Measurements from ENCODE around the gene SRGAP3. TPM values are rescaled to one million over a fixed set of nuclear protein-coding genes. Genes with fewer than 3 reads are reported as not detected.

Gene SRGAP3
- total and polyA plus RNA-seq, 7 donors, result 0.69 to 7.7 (median 5.8) TPM

DNA sequence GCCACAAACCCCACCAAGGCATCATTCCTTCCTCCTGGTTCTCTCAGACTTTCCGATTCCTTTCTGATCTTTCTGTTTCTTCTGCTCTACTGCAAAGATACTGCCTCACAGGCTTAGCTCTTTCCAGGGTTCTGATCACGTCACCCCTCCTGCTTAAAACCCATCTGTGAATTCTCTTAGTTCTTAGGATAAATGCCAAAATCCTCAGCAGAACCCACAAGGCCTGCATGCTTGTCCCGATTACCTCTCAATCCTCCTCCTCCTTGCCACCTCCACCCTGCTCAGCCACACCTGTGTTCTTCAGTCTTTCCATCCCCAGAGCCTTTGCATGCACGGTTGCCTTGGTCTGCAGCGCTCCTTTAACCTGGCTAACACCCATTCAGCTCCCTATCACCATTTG is 84.0 kb downstream of the SRGAP3 start:
- TF ChIP-seq POLR2A (IDR thresholded peaks at IDR 0.05) (no peak), POLR2AphosphoS5 (IDR thresholded peaks at IDR 0.05) (no peak), EP300 (IDR thresholded peaks at IDR 0.05) (no peak)
- TF ChIP-seq, protein P1, sequence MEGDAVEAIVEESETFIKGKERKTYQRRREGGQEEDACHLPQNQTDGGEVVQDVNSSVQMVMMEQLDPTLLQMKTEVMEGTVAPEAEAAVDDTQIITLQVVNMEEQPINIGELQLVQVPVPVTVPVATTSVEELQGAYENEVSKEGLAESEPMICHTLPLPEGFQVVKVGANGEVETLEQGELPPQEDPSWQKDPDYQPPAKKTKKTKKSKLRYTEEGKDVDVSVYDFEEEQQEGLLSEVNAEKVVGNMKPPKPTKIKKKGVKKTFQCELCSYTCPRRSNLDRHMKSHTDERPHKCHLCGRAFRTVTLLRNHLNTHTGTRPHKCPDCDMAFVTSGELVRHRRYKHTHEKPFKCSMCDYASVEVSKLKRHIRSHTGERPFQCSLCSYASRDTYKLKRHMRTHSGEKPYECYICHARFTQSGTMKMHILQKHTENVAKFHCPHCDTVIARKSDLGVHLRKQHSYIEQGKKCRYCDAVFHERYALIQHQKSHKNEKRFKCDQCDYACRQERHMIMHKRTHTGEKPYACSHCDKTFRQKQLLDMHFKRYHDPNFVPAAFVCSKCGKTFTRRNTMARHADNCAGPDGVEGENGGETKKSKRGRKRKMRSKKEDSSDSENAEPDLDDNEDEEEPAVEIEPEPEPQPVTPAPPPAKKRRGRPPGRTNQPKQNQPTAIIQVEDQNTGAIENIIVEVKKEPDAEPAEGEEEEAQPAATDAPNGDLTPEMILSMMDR (IDR thresholded peaks at IDR 0.05), result no peak
- intact Hi-C loops (cut with DNase I), result no loop called here
- H3K9me3 ChIP-seq, result no peaks in the 10 kb centered on the region

GRCh38 chr3:9163289-9163688 is 86.2 kb downstream of the SRGAP3 start:
- intact Hi-C loops (cut with DNase I), result no loop called here
- H3K4me3 ChIP-seq, result no peak overlapping the region
- H3K27ac ChIP-seq, result no peak overlapping the region
- no peaks in the 10 kb centered on the region for H3K36me3 ChIP-seq
- 91 to 97% methylated on average over 12 of the region's 12 CpGs for WGBS, 2 donors
- H3K27me3 ChIP-seq, result no peaks in the 10 kb centered on the region
- H3K9me3 ChIP-seq, result no peaks in the 10 kb centered on the region
- TF ChIP-seq, protein P1 (IDR thresholded peaks at IDR 0.05), result no peak
- TF ChIP-seq EP300 (IDR thresholded peaks at IDR 0.05), result no peak
- no peak for TF ChIP-seq POLR2AphosphoS5 (IDR thresholded peaks at IDR 0.05)
- no peak for TF ChIP-seq POLR2A (IDR thresholded peaks at IDR 0.05)
- no peak for DNase-seq
- no peaks in the 10 kb centered on the region for H3K4me1 ChIP-seq

More for the DNA sequence above, 84.0 kb downstream of the SRGAP3 start:
- Histone ChIP-seq H3K36me3 (no peaks in the 10 kb centered on the region), H3K4me1 (no peaks in the 10 kb centered on the region), H3K27ac (no peak overlapping the region), H3K4me3 (no peak overlapping the region), H3K27me3 (no peaks in the 10 kb centered on the region)
- 93 to 95% methylated on average over 5 of the region's 5 CpGs for WGBS, 2 donors
- DNase-seq, result no peak

GRCh38 chr3:9161811-9162210 is 87.6 kb downstream of the SRGAP3 start:
- H3K27ac ChIP-seq, result no peak overlapping the region
- H3K27me3 ChIP-seq, result no peaks in the 10 kb centered on the region
- no peak overlapping the region for H3K4me3 ChIP-seq
- H3K36me3 ChIP-seq, result no peaks in the 10 kb centered on the region
- no peak for DNase-seq
- no peaks in the 10 kb centered on the region for H3K4me1 ChIP-seq
- H3K9me3 ChIP-seq, result no peaks in the 10 kb centered on the region
- intact Hi-C loops (cut with DNase I), result no loop called here
- WGBS, 2 donors, result 94 to 97% methylated on average over 1 of the region's 1 CpG
- TF ChIP-seq, protein P1 (IDR thresholded peaks at IDR 0.05), result no peak
- TF ChIP-seq EP300 (IDR thresholded peaks at IDR 0.05), result no peak

GRCh38 chr3:9161298-9161697 is 88.1 kb downstream of the SRGAP3 start:
- DNase-seq, result no peak
- 93% methylated on average over 4 of the region's 4 CpGs for WGBS, 2 donors

More at GRCh38 chr3:9161298-9161697, 88.1 kb downstream of the SRGAP3 start:
- intact Hi-C loops (cut with DNase I), result no loop called here
- Histone ChIP-seq H3K27ac (no peak overlapping the region), H3K4me3 (no peak overlapping the region), H3K36me3 (no peaks in the 10 kb centered on the region), H3K9me3 (no peaks in the 10 kb centered on the region), H3K4me1 (no peaks in the 10 kb centered on the region), H3K27me3 (no peaks in the 10 kb centered on the region)
- TF ChIP-seq POLR2A (IDR thresholded peaks at IDR 0.05), result no peak
- TF ChIP-seq EP300 (IDR thresholded peaks at IDR 0.05), result no peak
- TF ChIP-seq, protein P1 (IDR thresholded peaks at IDR 0.05), result no peak
- no peak for TF ChIP-seq POLR2AphosphoS5 (IDR thresholded peaks at IDR 0.05)
